GM18951 (cell line): ENCODE data around the gene SKI.

ENCODE experiments used
- POLR2A ChIP-seq: IDR thresholded peaks from 4 replicates; pipeline ENCODE4 v1.6.1; 2011; ENCODE audit warnings: mild to moderate bottlenecking; ENCODE audit not compliant: insufficient read length, insufficient read depth; ENCODE audit errors: extremely low read depth
- in situ Hi-C: fragments of 300-500 bp; cut with MboI; formaldehyde crosslinking; loops from one replicate; pipeline ENCODE4 v1.12.0; 2022; ENCODE audit warnings: low sequenced_read_pairs, mixed read lengths, inconsistent platforms; ENCODE audit not compliant: unreplicated experiment

Gene SKI

DNA sequence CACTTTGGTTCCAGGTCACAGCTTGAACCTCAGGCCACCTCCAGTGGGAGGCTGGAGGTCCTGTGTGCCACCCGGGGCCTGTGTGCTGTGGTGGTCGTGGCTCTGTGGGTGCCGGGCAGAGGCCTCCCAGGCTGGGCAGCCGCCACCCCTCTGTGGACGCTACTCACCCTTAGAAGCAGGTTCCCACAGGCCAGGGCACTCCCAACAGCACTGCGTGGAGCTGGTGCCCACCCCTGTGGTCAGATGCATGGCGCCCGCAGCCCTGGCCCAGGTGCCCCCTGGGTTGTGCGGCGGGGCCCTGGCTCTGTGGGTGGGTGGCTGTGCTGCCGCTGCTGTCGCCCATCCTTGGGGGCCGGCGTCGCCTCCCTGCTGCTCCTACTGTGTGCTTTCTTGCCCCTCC is 39.7 kb downstream of the SKI start:
- in situ Hi-C loops: no loop called here

DNA sequence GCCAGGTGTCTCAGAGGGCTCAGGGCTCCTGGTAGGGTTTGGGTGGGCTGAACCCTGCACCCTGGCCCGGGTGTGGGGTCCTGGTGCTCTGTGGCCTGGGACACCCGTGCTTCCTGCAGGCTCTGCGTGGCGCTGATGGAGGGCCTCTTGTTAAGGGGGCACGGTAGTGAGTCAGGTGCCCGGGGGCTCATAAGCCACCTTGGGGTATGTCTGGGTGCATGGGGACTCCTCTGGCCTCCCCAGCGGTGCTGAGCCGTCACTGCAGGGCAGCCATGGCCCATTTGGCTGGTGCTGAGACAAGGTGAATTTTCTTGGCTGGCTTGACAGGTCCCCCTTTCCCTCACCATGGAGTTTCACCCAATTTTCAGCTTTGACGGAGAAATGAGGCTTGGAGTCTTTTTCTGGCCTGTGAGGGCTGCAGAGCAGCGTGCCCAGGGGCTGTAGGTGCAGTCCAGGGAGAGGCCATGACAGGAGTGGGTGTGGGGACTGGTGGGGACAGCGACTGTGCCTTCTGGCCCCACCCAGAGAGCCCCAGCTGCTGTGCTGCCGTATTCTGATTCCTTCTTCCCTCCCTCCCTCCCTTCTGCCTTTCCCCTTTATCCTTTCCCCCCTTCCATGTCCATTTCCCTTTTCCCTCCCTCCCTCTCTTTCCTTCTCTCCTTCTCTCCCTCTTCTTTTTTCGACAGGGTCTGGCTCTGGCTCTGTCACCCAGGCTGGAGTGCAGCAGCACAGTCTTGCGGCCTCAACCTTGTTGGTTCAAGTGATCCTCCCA is 40.4 kb downstream of the SKI start:
- TF ChIP-seq POLR2A: no peak
- in situ Hi-C loops: no loop called here

More for the DNA sequence above, 39.7 kb downstream of the SKI start:
- no peak for TF ChIP-seq POLR2A

- no peak for TF ChIP-seq POLR2A
- in situ Hi-C loops: no loop called here
Measured at GRCh38 chr1:2269193-2269921, 41.2 kb downstream of the SKI start.

DNA sequence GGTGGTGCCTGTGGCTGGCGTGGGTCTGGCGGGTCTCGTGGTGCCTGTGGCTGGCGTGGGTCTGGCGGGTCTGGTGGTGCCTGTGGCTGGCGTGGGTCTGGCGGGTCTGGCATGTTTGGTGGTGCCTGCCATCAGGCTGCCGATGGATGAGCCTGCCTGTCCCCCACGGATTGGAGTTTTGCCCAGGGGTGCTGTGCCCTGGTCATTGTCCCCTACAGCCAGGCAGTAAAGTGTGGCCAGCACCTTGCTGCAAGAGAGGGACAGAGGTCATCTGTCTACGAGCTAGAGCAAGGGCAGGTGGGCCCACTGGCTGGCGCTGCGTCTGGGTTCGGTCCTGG is 41.8 kb downstream of the SKI start:
- no peak for TF ChIP-seq POLR2A
- in situ Hi-C loops: no loop called here

DNA sequence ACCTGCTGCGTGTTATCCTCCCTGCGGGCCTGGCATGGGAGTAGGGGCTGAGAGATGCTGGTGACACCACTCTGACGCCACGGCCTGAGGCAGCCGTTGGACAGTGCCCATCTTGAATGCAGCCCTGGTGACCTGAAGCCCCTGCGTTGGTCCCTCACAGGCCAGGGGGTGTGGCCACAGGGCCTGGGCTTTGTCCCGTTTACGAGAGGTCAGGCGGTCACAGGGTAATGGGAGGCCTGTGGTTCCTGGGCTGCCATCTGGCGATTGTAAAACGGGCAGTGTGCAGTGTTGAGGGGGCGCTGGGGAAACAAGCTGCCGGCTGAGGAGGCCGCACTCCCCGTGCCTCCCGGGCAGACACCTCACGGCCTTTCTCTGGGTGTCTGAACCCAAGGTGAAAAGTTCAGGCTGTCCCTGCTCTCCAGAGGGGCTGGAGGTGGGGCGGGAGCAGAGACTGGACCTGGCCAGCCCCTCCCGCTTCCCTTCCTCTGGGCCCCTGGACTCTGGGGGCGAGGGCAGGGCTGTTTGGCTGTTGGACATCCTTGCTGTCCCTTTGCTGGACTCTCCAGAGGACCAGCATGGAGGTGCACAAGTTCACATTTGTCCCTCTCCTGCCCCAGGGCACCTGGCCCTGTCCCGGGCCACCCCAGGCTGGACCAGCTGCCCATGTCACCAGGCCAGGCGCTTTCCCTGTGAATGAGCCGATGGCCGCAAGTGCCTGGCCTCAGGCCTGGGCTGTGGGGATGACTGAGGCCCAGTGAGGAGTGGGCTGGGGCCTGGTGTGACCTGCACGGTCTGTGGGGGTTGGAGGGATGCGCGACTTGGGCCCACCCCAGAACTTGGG is 42.4 kb downstream of the SKI start:
- no peak for TF ChIP-seq POLR2A
- in situ Hi-C loops: no loop called here

GRCh38 chr1:2271211-2271721 is 43.1 kb downstream of the SKI start:
- TF ChIP-seq POLR2A: no peak
- in situ Hi-C loops: no loop called here

DNA sequence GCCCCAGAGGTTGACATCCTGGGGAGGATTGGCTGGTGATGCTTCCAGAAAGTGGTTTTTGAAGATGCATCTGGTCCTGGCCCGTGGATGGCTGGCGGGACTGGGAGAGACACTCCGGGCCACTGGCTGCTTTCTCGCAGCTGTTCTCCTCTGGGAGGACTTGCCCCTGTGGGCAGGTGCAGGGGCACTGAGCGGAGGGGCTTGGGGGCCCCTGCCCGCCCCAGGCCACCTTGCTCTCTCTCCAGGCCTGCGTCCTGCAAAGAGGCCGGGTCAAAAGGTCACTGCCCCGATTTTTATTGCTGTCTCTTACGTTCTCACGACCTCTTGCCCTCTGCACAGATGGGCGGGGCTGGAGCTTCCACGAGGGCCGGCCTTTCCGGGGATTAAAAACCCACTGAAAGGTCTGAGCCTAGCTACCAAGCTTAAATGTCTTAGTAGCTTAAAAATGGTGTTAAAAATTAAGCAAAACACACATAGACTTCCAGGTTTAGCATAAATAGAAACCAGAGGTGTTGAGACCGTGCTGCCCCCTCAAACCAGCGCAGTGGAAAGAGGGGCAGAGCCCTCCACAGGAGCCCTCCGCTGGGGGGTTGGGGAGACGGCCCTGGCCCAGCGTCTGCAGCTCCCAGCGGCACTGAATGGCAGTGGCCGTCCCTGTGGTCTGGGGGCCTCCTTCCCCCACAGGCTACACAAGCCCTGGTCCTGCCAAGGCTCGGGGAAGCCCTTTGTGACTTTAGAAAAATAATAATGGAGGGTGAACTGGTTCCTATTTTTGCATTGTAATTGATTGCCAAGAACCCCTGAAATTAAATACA is 43.9 kb downstream of the SKI start:
- in situ Hi-C loops: no loop called here
- TF ChIP-seq POLR2A: no peak

- no peak for TF ChIP-seq POLR2A
- in situ Hi-C loops: no loop called here
Measured at GRCh38 chr1:2272686-2273400, 44.7 kb downstream of the SKI start.

- in situ Hi-C loops: no loop called here
- TF ChIP-seq POLR2A: no peak
Measured at GRCh38 chr1:2273401-2274090, 45.4 kb downstream of the SKI start.

- in situ Hi-C loops: no loop called here
- TF ChIP-seq POLR2A: no peak
Measured at GRCh38 chr1:2274231-2274928, 46.3 kb downstream of the SKI start.

GRCh38 chr1:2274929-2275475 is 46.9 kb downstream of the SKI start:
- TF ChIP-seq POLR2A: no peak
- in situ Hi-C loops: no loop called here
